Subcutaneous abdominal adipose tissue (tissue), 5 donors: Measurements from ENCODE around the gene TSHZ1.
"Not testable (repeated sequence)": the region's sequence is repeated elsewhere in the genome, so short reads cannot be mapped to it uniquely, and the experiment has no call there.

Experiments
- H3K27ac ChIP-seq: one replicate; pipeline ENCODE4 v1.7.0; 2013; ENCODE audit warnings: low read depth, mild to moderate bottlenecking, inconsistent platforms, low read length, moderate library complexity
- H3K27me3 ChIP-seq, 5 donors: one replicate each; pipeline ENCODE4 v1.7.0; 2013; ENCODE audit warnings: low read length in 5 of 5, inconsistent platforms in 1 of 5; ENCODE audit not compliant: control insufficient read depth in 5 of 5, insufficient read depth in 4 of 5
- H3K36me3 ChIP-seq, 5 donors: one replicate each; pipeline ENCODE4 v1.7.0; 2013; ENCODE audit warnings: low read length in 5 of 5; ENCODE audit not compliant: control insufficient read depth in 5 of 5, insufficient read depth in 5 of 5
- H3K4me1 ChIP-seq, 5 donors: one replicate each; pipeline ENCODE4 v1.7.0; 2013; ENCODE audit warnings: low read length in 5 of 5, mild to moderate bottlenecking in 3 of 5, moderate library complexity in 1 of 5; ENCODE audit not compliant: control insufficient read depth in 5 of 5, insufficient read depth in 5 of 5
- H3K4me3 ChIP-seq, 5 donors: one replicate each; pipeline ENCODE4 v1.7.0; 2013; ENCODE audit warnings: low read length in 5 of 5, low read depth in 1 of 5
- H3K9ac ChIP-seq, 5 donors: one replicate each; pipeline ENCODE4 v1.7.0; 2013; ENCODE audit warnings: low read length in 5 of 5, mild to moderate bottlenecking in 4 of 5, moderate library complexity in 3 of 5
- H3K9me3 ChIP-seq, 5 donors: one replicate each; pipeline ENCODE4 v1.7.0; 2013; ENCODE audit warnings: low read length in 5 of 5; ENCODE audit not compliant: control insufficient read depth in 5 of 5
- donor health status: healthy.
- donor health status: healthy.
- donor health status: healthy.
- donor health status: healthy.
- donor health status: healthy.

Gene TSHZ1

DNA sequence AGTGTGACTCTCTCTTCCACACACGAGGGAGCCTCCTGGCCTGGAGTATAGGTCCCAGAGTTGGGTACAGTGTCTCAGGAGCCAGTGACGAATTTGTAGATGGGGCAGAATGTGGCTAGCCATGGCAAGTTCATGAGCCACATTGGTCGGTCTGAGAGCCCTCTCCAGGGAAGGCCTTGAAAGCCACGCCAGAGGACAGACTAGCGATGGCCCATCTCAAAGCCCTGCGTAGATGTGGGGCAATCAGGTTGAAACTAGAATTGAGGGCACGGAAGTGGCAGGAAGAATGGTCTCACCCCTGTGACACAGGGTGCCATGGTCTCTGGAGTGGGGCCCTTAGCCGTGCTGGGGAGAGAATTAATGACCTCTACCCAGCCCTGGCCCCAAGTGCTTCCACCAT lies 106.2 kb downstream of the TSHZ1 start:
- no peak overlapping the region for H3K27ac ChIP-seq
- H3K4me3 ChIP-seq, result no peak overlapping the region
- H3K9ac ChIP-seq, result no peak overlapping the region
- H3K9me3 ChIP-seq, result no peaks in the 10 kb centered on the region
- no peaks in the 10 kb centered on the region for H3K27me3 ChIP-seq
- H3K4me1 ChIP-seq, result peaks cover 0 to 5% (median 0%) of the 10 kb centered on the region in 5 donors
- no peaks in the 10 kb centered on the region for H3K36me3 ChIP-seq

DNA sequence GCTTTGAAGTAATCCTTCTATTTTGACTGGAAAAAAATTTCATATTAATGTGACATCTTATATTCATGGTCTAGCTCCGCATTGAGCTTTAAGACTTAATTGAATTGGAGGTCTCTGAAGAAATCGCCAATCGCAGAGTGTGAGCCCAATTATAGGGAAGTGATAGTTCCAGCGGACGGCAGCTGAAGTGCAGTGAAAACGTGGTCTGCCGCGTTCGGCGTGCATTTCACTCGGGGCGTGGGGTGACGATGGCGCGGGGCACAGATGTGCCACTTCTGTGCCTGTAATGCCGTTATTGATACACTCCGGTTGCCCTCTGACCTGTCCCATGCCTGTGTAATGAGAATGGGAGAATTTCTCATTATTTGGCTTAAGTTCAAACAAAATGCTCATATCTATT lies 106.7 kb downstream of the TSHZ1 start:
- H3K9me3 ChIP-seq, result no peaks in the 10 kb centered on the region
- H3K27me3 ChIP-seq, result no peaks in the 10 kb centered on the region
- H3K36me3 ChIP-seq, result no peaks in the 10 kb centered on the region
- no peak overlapping the region for H3K4me3 ChIP-seq
- no peak overlapping the region for H3K9ac ChIP-seq
- no peak overlapping the region for H3K27ac ChIP-seq
- peaks cover 0 to 5% (median 0%) of the 10 kb centered on the region in 5 donors for H3K4me1 ChIP-seq

DNA sequence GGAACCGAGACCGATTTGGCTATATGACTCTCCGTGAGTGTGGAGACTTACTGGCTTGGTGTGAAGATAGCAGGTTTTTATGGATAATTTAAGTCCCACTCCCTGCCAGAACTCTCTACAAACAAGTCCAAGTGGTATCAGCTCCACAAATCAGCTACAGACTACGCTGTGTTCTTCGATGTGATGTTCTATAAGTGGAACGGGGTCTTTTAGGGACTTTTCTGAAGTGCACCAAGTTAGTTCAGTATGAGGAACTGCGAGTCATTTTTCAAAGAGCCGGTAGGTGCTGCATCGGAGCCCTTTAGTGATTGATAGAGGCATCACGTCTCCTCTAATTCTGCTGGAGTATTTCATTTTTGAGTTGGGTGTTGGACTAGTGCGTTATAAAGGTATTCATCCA lies 107.1 kb downstream of the TSHZ1 start:
- H3K27me3 ChIP-seq, result no peaks in the 10 kb centered on the region
- no peak overlapping the region for H3K27ac ChIP-seq
- no peak overlapping the region for H3K4me3 ChIP-seq
- H3K9ac ChIP-seq, result no peak overlapping the region
- no peaks in the 10 kb centered on the region for H3K36me3 ChIP-seq
- H3K9me3 ChIP-seq, result no peaks in the 10 kb centered on the region
- peaks cover 0 to 5% (median 0%) of the 10 kb centered on the region in 5 donors for H3K4me1 ChIP-seq

DNA sequence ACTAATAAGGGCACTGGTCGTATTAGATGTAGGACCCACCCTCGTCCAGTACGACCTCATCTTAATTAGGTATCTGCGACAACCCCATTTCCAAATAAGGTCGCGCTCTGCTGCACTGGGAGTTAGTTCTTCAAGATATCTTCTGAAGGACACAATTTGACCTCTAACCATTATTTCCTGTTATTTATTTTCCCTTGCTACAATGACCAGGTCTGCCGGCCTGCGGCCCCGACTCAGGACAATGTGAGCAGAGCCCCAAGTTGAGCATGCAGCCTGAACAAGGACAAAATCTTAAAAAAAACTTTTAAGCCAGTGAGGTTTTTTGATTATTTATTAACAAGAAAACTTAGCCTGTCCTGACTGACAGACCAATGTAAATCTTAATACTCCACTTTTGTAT lies 109.3 kb downstream of the TSHZ1 start:
- no peaks in the 10 kb centered on the region for H3K9me3 ChIP-seq
- no peak overlapping the region for H3K27ac ChIP-seq
- H3K4me3 ChIP-seq, result no peak overlapping the region
- no peak overlapping the region for H3K9ac ChIP-seq
- H3K4me1 ChIP-seq, result peaks cover 0 to 5% (median 0%) of the 10 kb centered on the region in 5 donors
- H3K27me3 ChIP-seq, result no peaks in the 10 kb centered on the region
- H3K36me3 ChIP-seq, result no peaks in the 10 kb centered on the region

DNA sequence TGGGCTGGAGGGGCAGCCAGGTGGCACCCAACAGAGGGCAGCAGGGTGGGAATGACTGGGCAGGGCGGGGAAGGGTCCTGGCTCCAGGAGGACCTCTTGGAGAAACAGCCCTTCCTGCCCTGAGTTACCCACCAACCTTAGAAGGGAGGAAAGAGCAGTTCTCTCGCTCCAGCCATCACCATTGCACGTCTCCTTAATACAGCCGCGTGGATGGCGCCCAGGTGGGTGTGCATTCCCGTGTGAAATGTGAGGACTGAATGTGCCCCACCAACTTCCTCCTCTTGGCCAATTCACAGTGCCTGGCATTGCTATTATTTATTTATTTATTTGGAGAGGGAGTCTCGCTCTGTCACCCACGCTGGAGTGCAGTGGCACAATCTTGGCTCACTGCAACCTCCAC lies 109.9 kb downstream of the TSHZ1 start:
- Histone ChIP-seq H3K4me1 (peaks cover 0 to 5% (median 0%) of the 10 kb centered on the region in 5 donors), H3K9ac (no peak overlapping the region), H3K36me3 (no peaks in the 10 kb centered on the region), H3K9me3 (peaks cover 0 to 3% (median 0%) of the 10 kb centered on the region in 5 donors), H3K27ac (no peak overlapping the region), H3K4me3 (no peak overlapping the region), H3K27me3 (no peaks in the 10 kb centered on the region)

DNA sequence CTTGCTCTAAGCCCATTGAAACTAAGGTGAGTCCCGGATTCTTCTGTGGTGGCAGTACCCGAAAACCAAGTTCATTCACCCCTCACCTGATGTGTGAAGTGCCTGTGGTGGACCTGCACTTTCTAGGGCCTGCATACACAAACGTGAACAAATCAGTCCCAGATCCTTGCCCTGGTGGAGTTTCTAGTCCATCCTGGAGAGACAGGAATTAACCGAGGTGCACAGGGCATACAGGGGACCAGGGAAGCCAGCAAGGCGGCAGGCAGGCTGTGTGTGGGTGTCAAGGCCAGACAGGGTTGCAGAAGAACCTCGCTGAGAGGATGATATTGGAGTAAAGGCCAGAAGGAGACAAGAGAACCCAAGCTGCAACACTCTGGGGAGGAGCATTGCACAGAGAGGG lies 110.8 kb downstream of the TSHZ1 start:
- H3K27ac ChIP-seq, result no peak overlapping the region
- H3K4me3 ChIP-seq, result no peak overlapping the region

DNA sequence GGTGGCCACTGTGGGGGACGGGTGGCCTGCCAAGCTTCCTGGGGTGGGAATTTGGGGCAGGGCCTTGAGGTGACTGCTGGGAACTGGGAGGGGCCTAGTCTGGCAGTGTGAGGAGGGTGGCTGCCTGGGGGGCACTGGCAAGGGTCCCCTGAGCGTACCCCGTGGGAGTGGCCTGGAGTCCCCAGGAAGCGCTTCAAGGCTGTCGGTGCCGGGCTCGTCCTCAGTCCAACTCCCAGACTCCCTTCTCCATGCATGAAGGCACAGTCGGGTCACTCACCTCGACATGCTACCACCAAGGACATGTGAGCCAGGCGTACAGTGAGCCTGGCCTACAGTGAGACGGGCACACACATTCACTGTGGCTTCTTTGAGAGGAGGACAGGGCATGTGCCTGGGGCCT lies 111.6 kb downstream of the TSHZ1 start:
- Histone ChIP-seq H3K4me3 (no peak overlapping the region), H3K9ac (no peak overlapping the region), H3K4me1 (peaks cover 0 to 5% (median 0%) of the 10 kb centered on the region in 5 donors), H3K27me3 (no peaks in the 10 kb centered on the region), H3K27ac (no peak overlapping the region), H3K9me3 (peaks cover 0 to 11% (median 4%) of the 10 kb centered on the region in 5 donors), H3K36me3 (no peaks in the 10 kb centered on the region)

More for the DNA sequence above, 110.8 kb downstream of the TSHZ1 start:
- no peaks in the 10 kb centered on the region for H3K36me3 ChIP-seq
- H3K4me1 ChIP-seq, result peaks cover 0 to 5% (median 0%) of the 10 kb centered on the region in 5 donors
- H3K27me3 ChIP-seq, result no peaks in the 10 kb centered on the region
- peaks cover 0 to 9% (median 4%) of the 10 kb centered on the region in 5 donors for H3K9me3 ChIP-seq
- H3K9ac ChIP-seq, result no peak overlapping the region

DNA sequence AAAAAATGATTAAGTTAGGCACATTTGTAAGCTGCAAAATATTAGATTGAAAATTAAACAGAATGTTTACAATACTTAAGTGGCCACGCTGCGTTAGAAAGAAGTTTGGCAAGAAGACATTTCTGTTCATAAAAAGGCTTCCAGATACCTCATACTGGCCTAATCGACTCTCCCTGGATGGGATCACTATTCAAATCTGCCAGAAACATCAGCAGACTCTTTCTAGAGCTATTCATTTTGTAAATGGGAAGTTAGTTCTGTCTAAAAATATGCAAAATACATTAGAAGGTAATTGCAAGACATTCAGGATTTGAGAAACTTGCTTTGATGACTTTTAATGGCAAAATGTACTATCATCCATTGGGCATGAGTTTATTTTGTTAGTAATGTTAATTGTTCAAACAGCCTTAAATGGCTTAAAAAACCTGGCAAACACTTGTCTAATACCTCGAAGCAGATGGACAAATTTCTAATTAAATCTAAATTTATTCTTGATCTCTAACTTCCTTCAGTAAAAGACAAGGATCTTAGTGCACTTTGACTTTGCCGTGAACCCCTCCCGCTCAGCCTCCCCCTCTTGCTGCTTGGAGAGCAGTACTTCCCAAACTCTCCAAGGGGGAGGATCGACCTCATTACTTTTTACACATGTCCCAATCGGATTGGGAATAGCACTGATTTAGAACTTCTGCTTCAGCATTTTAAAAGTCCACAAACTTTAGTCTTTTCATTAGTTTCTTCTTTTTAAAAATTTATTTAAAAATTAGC lies 113.4 kb downstream of the TSHZ1 start:
- Histone ChIP-seq H3K4me3 (no peak overlapping the region), H3K27me3 (no peaks in the 10 kb centered on the region), H3K36me3 (no peaks in the 10 kb centered on the region), H3K9ac (no peak overlapping the region), H3K27ac (no peak overlapping the region), H3K9me3 (peaks cover 0 to 14% (median 4%) of the 10 kb centered on the region in 5 donors), H3K4me1 (peaks cover 0 to 5% (median 0%) of the 10 kb centered on the region in 5 donors)

DNA sequence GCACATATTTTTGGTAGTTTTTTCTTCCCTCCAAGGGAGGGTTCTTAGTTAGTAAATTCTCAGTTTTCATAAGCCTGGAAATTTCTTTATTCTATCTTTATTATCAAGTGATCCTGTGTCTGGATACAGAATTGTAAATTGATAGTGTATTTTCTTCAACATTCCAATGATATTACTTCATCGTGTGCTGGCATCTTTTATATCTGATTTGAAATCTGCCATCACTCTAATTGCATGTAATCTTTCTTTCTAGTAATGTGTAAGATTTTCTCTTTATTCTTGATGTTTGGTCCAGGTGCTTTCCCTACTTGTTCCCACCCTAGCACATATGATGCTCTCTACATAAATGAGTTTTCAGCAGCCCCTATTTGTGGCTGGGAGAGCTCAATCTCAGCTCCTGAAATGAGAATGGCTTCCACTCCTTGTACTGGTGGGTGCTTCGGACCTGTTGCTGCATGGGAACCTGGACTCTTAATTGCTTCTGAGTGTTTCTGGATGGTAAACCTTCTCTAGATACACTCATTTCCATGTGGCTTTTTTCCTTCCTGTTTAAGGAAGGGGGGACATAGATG lies 114.2 kb downstream of the TSHZ1 start:
- H3K4me1 ChIP-seq, result peaks cover 0 to 4% (median 0%) of the 10 kb centered on the region in 5 donors
- no peak overlapping the region for H3K9ac ChIP-seq
- H3K27ac ChIP-seq, result no peak overlapping the region
- no peaks in the 10 kb centered on the region for H3K27me3 ChIP-seq
- no peak overlapping the region for H3K4me3 ChIP-seq
- no peaks in the 10 kb centered on the region for H3K36me3 ChIP-seq
- H3K9me3 ChIP-seq, result peaks cover 0 to 14% (median 4%) of the 10 kb centered on the region in 5 donors

DNA sequence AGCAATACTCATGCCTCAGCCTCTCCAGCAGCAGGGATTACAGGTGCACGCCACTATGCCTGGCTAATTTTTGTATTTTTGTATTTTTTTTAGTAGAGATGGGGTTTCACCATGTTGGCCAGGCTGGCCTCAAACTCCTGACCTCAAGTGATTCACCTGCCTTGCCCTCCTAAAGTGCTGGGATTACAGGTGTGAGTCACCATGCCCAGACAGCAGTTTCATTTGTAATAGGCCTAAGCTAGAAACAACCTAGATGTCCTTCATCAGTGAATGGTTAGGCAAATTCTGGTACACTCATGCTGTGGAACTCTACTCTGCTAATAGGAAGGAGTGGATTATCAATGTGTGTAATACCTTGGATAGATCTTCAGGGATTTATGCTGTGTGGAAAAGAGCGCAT lies 119.2 kb downstream of the TSHZ1 start:
- not testable (repeated sequence) for H3K9ac ChIP-seq, H3K4me3 ChIP-seq, H3K27ac ChIP-seq, H3K27me3 ChIP-seq, H3K4me1 ChIP-seq, H3K36me3 ChIP-seq
- peaks cover 0 to 14% (median 4%) of the 10 kb centered on the region in 5 donors for H3K9me3 ChIP-seq
